ENCODE measurements around the gene IER5L.
"Not testable (repeated sequence)": the region's sequence is repeated elsewhere in the genome, so short reads cannot be mapped to it uniquely, and the experiment has no call there.

IER5L gene

GRCh38 chr9:129164246-129164930 is 13.7 kb downstream of the IER5L start:
- ChIA-PET CTCF (interaction anchor here (0.7 to 3.0 kb wide), 7 partner anchors 10 to 27 kb away, joined by 3 to 18 read pairs (median 3); no protein-coding TSS in a partner anchor), POLR2A (no interaction called here)

GRCh38 chr9:129163753-129164152 is 14.3 kb downstream of the IER5L start:
- WGBS (ENCODE audit: insufficient coverage): 100% methylated on average over 9 of the region's 10 CpGs
- POLR2A ChIA-PET: no interaction called here
- DNase-seq: no peak
- Histone ChIP-seq H3K9me3 (ENCODE audit: control extremely low read depth in 1 of 5, control insufficient read depth in 4 of 5, insufficient read depth in 2 of 5, low read depth in 1 of 5, low read length in 4 of 5) (peaks cover 0 to 2% (median 0%) of the 10 kb centered on the region in 5 experiments), H3K36me3 (ENCODE audit: control insufficient read depth in 4 of 4, insufficient read depth in 4 of 4, low read length in 3 of 4) (no peaks in the 10 kb centered on the region), H3K4me1 (ENCODE audit: control extremely low read depth in 1 of 4, control insufficient read depth in 4 of 4, insufficient read depth in 4 of 4, low read length in 3 of 4) (peaks cover 2 to 48% (median 27%) of the 10 kb centered on the region in 4 experiments), H3K27ac (ENCODE audit: insufficient read depth in 1 of 2, low read depth in 1 of 2, low read length in 2 of 2, poor library complexity in 1 of 2, severe bottlenecking in 2 of 2) (no peak overlapping the region), H3K4me3 (ENCODE audit: control insufficient read depth in 1 of 7, extremely low read depth in 1 of 7, insufficient read depth in 4 of 7, low read depth in 2 of 7, low read length in 6 of 7) (no peak overlapping the region), H3K27me3 (replicated peaks in 2 of 5; ENCODE audit: control insufficient read depth in 4 of 5, insufficient read depth in 5 of 5, low read length in 4 of 5) (no peaks in the 10 kb centered on the region)
- CTCF ChIA-PET: interaction anchor here (1.4 kb wide), 2 partner anchors 21 to 24 kb away, joined by 3 to 4 read pairs; no protein-coding TSS in a partner anchor

More at GRCh38 chr9:129164246-129164930, 13.7 kb downstream of the IER5L start:
- H3K9me3 ChIP-seq (ENCODE audit: control extremely low read depth in 1 of 5, control insufficient read depth in 4 of 5, insufficient read depth in 2 of 5, low read depth in 1 of 5, low read length in 4 of 5): peaks cover 0 to 2% (median 0%) of the 10 kb centered on the region in 5 experiments
- no peaks in the 10 kb centered on the region for H3K27me3 ChIP-seq (replicated peaks in 2 of 5; ENCODE audit: control insufficient read depth in 4 of 5, insufficient read depth in 5 of 5, low read length in 4 of 5)
- peaks cover 2 to 51% (median 29%) of the 10 kb centered on the region in 4 experiments for H3K4me1 ChIP-seq (ENCODE audit: control extremely low read depth in 1 of 4, control insufficient read depth in 4 of 4, insufficient read depth in 4 of 4, low read length in 3 of 4)
- H3K27ac ChIP-seq (ENCODE audit: insufficient read depth in 1 of 2, low read depth in 1 of 2, low read length in 2 of 2, poor library complexity in 1 of 2, severe bottlenecking in 2 of 2): no peak overlapping the region
- no peak for DNase-seq
- no peaks in the 10 kb centered on the region for H3K36me3 ChIP-seq (ENCODE audit: control insufficient read depth in 4 of 4, insufficient read depth in 4 of 4, low read length in 3 of 4)
- whole genome bisulfite sequencing (ENCODE audit: insufficient coverage): 96% methylated on average over 9 of the region's 9 CpGs
- H3K4me3 ChIP-seq (ENCODE audit: control insufficient read depth in 1 of 7, extremely low read depth in 1 of 7, insufficient read depth in 4 of 7, low read depth in 2 of 7, low read length in 6 of 7): no peak overlapping the region

- H3K27ac ChIP-seq (ENCODE audit: insufficient read depth in 1 of 2, low read depth in 1 of 2, low read length in 2 of 2, poor library complexity in 1 of 2, severe bottlenecking in 2 of 2); H3K9me3 ChIP-seq (ENCODE audit: control extremely low read depth in 1 of 5, control insufficient read depth in 4 of 5, insufficient read depth in 2 of 5, low read depth in 1 of 5, low read length in 4 of 5); DNase-seq; H3K4me3 ChIP-seq (ENCODE audit: control insufficient read depth in 1 of 7, extremely low read depth in 1 of 7, insufficient read depth in 4 of 7, low read depth in 2 of 7, low read length in 6 of 7); POLR2A ChIA-PET; H3K27me3 ChIP-seq (replicated peaks in 2 of 5; ENCODE audit: control insufficient read depth in 4 of 5, insufficient read depth in 5 of 5, low read length in 4 of 5); H3K36me3 ChIP-seq (ENCODE audit: control insufficient read depth in 4 of 4, insufficient read depth in 4 of 4, low read length in 3 of 4): not testable (repeated sequence)
- peaks cover 2 to 43% (median 23%) of the 10 kb centered on the region in 4 experiments for H3K4me1 ChIP-seq (ENCODE audit: control extremely low read depth in 1 of 4, control insufficient read depth in 4 of 4, insufficient read depth in 4 of 4, low read length in 3 of 4)
- 89% methylated on average over 3 of the region's 5 CpGs for WGBS (ENCODE audit: insufficient coverage)
- CTCF ChIA-PET: interaction anchor here (1.4 kb wide), 1 partner anchor 20 kb away, joined by 3 read pairs; no protein-coding TSS in a partner anchor
These were observed 14.8 kb downstream of the IER5L start for GRCh38 chr9:129163198-129163670.

GRCh38 chr9:129162497-129163197 is 15.4 kb downstream of the IER5L start:
- no peaks in the 10 kb centered on the region for H3K36me3 ChIP-seq (ENCODE audit: control insufficient read depth in 4 of 4, insufficient read depth in 4 of 4, low read length in 3 of 4)
- ChIA-PET POLR2A (no interaction called here), CTCF (interaction anchor here (1.4 kb wide), 1 partner anchor 20 kb away, joined by 3 read pairs; no protein-coding TSS in a partner anchor)
- no peak for DNase-seq
- H3K4me3 ChIP-seq (ENCODE audit: control insufficient read depth in 1 of 7, extremely low read depth in 1 of 7, insufficient read depth in 4 of 7, low read depth in 2 of 7, low read length in 6 of 7): no peak overlapping the region
- peaks cover 2 to 37% (median 17%) of the 10 kb centered on the region in 4 experiments for H3K4me1 ChIP-seq (ENCODE audit: control extremely low read depth in 1 of 4, control insufficient read depth in 4 of 4, insufficient read depth in 4 of 4, low read length in 3 of 4)
- peaks cover 0 to 2% (median 0%) of the 10 kb centered on the region in 5 experiments for H3K9me3 ChIP-seq (ENCODE audit: control extremely low read depth in 1 of 5, control insufficient read depth in 4 of 5, insufficient read depth in 2 of 5, low read depth in 1 of 5, low read length in 4 of 5)
- H3K27ac ChIP-seq (ENCODE audit: insufficient read depth in 1 of 2, low read depth in 1 of 2, low read length in 2 of 2, poor library complexity in 1 of 2, severe bottlenecking in 2 of 2): no peak overlapping the region
- no peaks in the 10 kb centered on the region for H3K27me3 ChIP-seq (replicated peaks in 2 of 5; ENCODE audit: control insufficient read depth in 4 of 5, insufficient read depth in 5 of 5, low read length in 4 of 5)
- 95% methylated on average over 8 of the region's 11 CpGs for WGBS (ENCODE audit: insufficient coverage)

DNA sequence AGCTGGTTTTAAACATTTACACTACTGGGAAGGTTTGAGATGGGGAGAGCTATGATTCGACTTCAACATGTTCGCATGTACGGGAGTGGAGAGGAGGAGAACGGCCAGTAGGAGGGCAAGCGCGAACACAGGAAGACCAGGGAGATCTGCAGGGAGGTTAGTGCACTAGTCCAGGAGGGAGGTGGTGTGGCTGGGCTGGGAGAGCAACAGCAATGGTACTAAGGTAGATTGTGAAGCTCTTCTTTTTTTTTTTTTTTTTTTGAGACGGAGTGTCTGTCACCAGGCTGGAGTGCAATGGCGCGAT is 16.6 kb downstream of the IER5L start:
- Histone ChIP-seq H3K4me1 (ENCODE audit: control extremely low read depth in 1 of 4, control insufficient read depth in 4 of 4, insufficient read depth in 4 of 4, low read length in 3 of 4) (peaks cover 0 to 26% (median 6%) of the 10 kb centered on the region in 4 experiments), H3K9me3 (ENCODE audit: control extremely low read depth in 1 of 5, control insufficient read depth in 4 of 5, insufficient read depth in 2 of 5, low read depth in 1 of 5, low read length in 4 of 5) (peaks cover 0 to 2% (median 0%) of the 10 kb centered on the region in 5 experiments), H3K27ac (ENCODE audit: insufficient read depth in 1 of 2, low read depth in 1 of 2, low read length in 2 of 2, poor library complexity in 1 of 2, severe bottlenecking in 2 of 2) (no peak overlapping the region), H3K36me3 (ENCODE audit: control insufficient read depth in 4 of 4, insufficient read depth in 4 of 4, low read length in 3 of 4) (no peaks in the 10 kb centered on the region), H3K27me3 (replicated peaks in 2 of 5; ENCODE audit: control insufficient read depth in 4 of 5, insufficient read depth in 5 of 5, low read length in 4 of 5) (no peaks in the 10 kb centered on the region), H3K4me3 (ENCODE audit: control insufficient read depth in 1 of 7, extremely low read depth in 1 of 7, insufficient read depth in 4 of 7, low read depth in 2 of 7, low read length in 6 of 7) (no peak overlapping the region)
- WGBS (ENCODE audit: insufficient coverage): 98% methylated on average over 8 of the region's 9 CpGs
- ChIA-PET POLR2A (no interaction called here), CTCF (interaction anchor here (1.4 to 3.8 kb wide), 2 partner anchors 13 to 19 kb away, joined by 3 to 17 read pairs; no protein-coding TSS in a partner anchor)
- no peak for DNase-seq

DNA sequence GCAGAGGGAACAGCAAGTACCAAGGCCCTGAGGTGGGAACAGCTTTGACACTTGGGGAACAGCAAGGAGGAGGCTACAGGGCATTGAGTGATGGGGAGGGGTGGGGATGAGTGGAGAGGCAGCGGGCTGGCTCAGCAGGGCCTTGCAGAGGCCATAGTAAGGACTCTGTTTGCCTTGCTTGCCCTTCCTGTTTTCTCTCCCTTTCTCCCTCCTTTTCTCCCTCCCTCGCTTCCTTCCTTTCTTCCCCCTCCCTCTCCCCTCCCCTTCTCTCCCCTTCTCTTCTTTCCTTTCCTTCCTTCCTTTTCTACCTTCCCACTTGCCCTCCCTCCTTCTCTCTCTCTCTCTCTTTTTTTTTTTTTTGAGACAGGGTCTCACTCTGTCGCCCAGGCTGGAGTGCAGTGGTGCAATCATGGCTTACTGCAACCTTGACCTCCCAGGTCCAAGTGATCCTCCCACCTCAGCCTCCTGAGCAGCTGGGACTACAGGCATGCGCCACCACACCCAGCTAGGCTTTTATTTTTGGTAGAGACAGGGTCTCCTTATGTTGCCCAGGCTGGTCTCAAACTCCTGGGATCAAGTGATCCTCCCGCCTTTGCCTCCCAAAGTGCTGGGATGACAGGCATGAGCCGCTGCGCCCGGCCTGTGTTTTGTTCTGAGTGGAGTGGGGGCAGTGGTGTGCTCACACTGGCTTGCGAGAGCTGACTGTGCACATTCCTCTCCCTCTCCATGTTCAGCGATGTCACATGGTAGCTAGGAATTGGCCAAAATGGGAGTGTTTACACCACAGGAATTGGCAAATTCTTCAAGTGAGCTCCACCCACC is 17.1 kb downstream of the IER5L start:
- peaks cover 0 to 2% (median 0%) of the 10 kb centered on the region in 5 experiments for H3K9me3 ChIP-seq (ENCODE audit: control extremely low read depth in 1 of 5, control insufficient read depth in 4 of 5, insufficient read depth in 2 of 5, low read depth in 1 of 5, low read length in 4 of 5)
- H3K27ac ChIP-seq (ENCODE audit: insufficient read depth in 1 of 2, low read depth in 1 of 2, low read length in 2 of 2, poor library complexity in 1 of 2, severe bottlenecking in 2 of 2): no peak overlapping the region
- no peak for DNase-seq
- ChIA-PET POLR2A (interaction anchor here (0.6 kb wide), 1 partner anchor 20 kb away, joined by 4 read pairs; no protein-coding TSS in a partner anchor), CTCF (interaction anchor here (1.4 to 3.8 kb wide), 2 partner anchors 13 to 18 kb away, joined by 3 to 17 read pairs; no protein-coding TSS in a partner anchor)
- WGBS (ENCODE audit: insufficient coverage): 98% methylated on average over 4 of the region's 10 CpGs
- no peaks in the 10 kb centered on the region for H3K36me3 ChIP-seq (ENCODE audit: control insufficient read depth in 4 of 4, insufficient read depth in 4 of 4, low read length in 3 of 4)
- peaks cover 0 to 21% (median 2%) of the 10 kb centered on the region in 4 experiments for H3K4me1 ChIP-seq (ENCODE audit: control extremely low read depth in 1 of 4, control insufficient read depth in 4 of 4, insufficient read depth in 4 of 4, low read length in 3 of 4)
- no peaks in the 10 kb centered on the region for H3K27me3 ChIP-seq (replicated peaks in 2 of 5; ENCODE audit: control insufficient read depth in 4 of 5, insufficient read depth in 5 of 5, low read length in 4 of 5)
- H3K4me3 ChIP-seq (ENCODE audit: control insufficient read depth in 1 of 7, extremely low read depth in 1 of 7, insufficient read depth in 4 of 7, low read depth in 2 of 7, low read length in 6 of 7): no peak overlapping the region

Data from common myeloid progenitor, CD34-positive (primary cell).